ENCODE measurements around the gene PHKG1.
"Not testable (repeated sequence)": the region's sequence is repeated elsewhere in the genome, so short reads cannot be mapped to it uniquely, and the experiment has no call there.

Gene PHKG1

GRCh38 chr7:56033671-56034432 lies 58.9 kb downstream of the PHKG1 start:
- peak; percentile 49 to 74 for DNase-seq

DNA sequence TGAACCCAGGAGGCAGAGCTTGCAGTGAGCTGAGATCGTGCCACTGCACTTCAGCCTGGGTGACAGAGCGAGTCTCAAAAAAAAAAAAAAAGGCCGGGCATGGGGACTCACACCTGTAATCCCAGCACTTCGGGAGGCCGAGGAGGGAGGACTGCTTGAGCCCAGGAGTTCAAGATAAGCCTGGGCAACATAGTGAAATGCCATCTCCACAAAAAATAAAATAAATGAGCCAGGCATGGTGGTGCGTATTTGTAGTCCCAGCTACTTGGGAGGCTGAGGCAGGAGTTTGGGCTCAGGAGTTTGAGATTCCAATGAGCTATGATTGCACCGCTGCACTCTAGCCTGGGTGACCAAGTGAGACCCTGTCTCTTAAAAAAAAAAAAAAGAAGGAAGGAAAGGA lies 60.2 kb downstream of the PHKG1 start:
- DNase-seq = not testable (repeated sequence)

GRCh38 chr7:56031556-56031955 lies 61.2 kb downstream of the PHKG1 start:
- not testable (repeated sequence) for DNase-seq

GRCh38 chr7:56030340-56030739 lies 62.4 kb downstream of the PHKG1 start:
- DNase-seq = no peak
